Measurements from ENCODE around the gene CDH16.
A peak's percentile ranks its signal among the peaks of the same experiment; 100 is the strongest.

CDH16 gene

GRCh38 chr16:66904428-66904845 lies 14.2 kb downstream of the CDH16 start:
- no peaks in the 10 kb centered on the region for H3K9me3 ChIP-seq (ENCODE audit: control insufficient read depth, insufficient read depth, low read depth, low read length)
- ChIA-PET POLR2A (interaction anchor here (0.7 kb wide), 1 partner anchor 8 kb away, joined by 3 read pairs; no protein-coding TSS in a partner anchor), CTCF (interaction anchor here (1.2 to 17.9 kb wide), 5 partner anchors 9 to 197 kb away, joined by 4 to 268 read pairs (median 10); partner anchors contain the start of genes CDH16, CES3 and RRAD)
- H3K4me3 ChIP-seq (ENCODE audit: low read depth, low read length) = no peak overlapping the region
- H3K4me1 ChIP-seq (ENCODE audit: control insufficient read depth, insufficient read depth, low read length) = peaks cover 17% of the 10 kb centered on the region
- no peak overlapping the region; the same call in 1 of the 2 replicates for H3K27ac ChIP-seq (ENCODE audit: extremely low read depth, low read depth, low read length)
- H3K36me3 ChIP-seq (ENCODE audit: control insufficient read depth in 2 of 2, insufficient read depth in 1 of 2, low read length in 2 of 2) = no peaks in the 10 kb centered on the region
- no peak for TF ChIP-seq PBX3 (CRISPR knock-in tag; IDR thresholded peaks at IDR 0.05)
- TF ChIP-seq ZNF350 (tag by site-specific recombination; IDR thresholded peaks at IDR 0.05) = no peak
- TF ChIP-seq ZIC2 (tag by site-specific recombination; IDR thresholded peaks at IDR 0.05) = peak; percentile 42

DNA sequence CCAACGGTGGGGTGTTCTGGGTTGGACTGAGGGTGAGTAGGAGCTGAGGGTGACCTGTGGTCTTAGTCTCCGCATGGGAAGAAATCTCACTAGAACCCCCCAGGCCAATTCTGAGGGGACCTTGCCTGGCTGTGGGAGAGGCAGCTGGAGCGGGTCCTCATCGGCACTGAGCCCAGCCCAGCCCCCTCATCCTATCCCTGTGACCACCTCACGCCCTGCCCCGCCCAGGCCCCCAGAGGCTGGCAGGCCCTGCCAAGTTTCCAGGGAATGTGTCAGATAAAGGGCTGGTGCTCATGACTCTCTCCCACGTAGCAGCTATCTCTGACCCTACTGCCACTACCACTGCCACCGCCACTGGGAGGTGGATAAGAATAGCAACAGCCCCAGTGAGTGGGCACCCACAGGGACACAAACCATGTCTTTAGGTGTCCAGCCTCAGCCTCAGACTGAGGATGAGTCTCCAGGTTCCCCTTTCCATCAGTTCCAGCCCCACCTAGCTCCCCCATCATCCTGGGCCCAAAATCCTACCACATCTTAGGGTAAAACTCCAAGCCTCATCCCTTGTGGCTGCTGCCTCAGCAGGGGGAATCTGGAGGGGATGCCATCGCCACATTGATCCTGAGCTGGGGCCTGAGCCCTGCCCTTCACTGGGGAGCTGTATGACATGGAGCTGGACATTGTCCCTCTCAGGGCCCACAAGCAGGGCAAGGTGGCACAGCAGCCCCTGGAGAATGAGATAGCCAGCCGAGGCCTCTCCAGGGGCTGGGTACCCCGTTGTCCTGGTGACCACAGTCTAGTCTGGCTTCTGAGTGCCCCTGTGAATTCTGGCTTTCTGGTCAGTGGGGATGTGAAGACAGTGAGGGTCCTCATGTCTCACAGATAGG lies 14.9 kb downstream of the CDH16 start:
- Histone ChIP-seq H3K36me3 (ENCODE audit: control insufficient read depth in 2 of 2, insufficient read depth in 1 of 2, low read length in 2 of 2) (no peaks in the 10 kb centered on the region), H3K4me3 (ENCODE audit: low read depth, low read length) (no peak overlapping the region), H3K27ac (ENCODE audit: extremely low read depth, low read depth, low read length) (no peak overlapping the region), H3K4me1 (ENCODE audit: control insufficient read depth, insufficient read depth, low read length) (peaks cover 17% of the 10 kb centered on the region), H3K9me3 (ENCODE audit: control insufficient read depth, insufficient read depth, low read depth, low read length) (no peaks in the 10 kb centered on the region)
- TF ChIP-seq KLF1 (tag by site-specific recombination; IDR thresholded peaks at IDR 0.05) = peak; percentile 77
- no peak for TF ChIP-seq ZNF174 (tag by site-specific recombination; IDR thresholded peaks at IDR 0.05)
- TF ChIP-seq ZFHX2 (tag by site-specific recombination; conservative IDR thresholded peaks at IDR 0.05) = 0 out of 2 replicates have a peak, but pooled peaks have one; percentile 33
- TF ChIP-seq GLIS1 (tag by site-specific recombination; IDR thresholded peaks at IDR 0.05) = peak; percentile 44; the same call in 1 of the 2 replicates
- no peak for TF ChIP-seq ZNF366 (tag by site-specific recombination; conservative IDR thresholded peaks at IDR 0.05)
- peak; percentile 49 for TF ChIP-seq EGR2 (tag by site-specific recombination; IDR thresholded peaks at IDR 0.05; ENCODE audit: low read depth)
- ChIA-PET POLR2A (interaction anchor here (0.7 kb wide), 1 partner anchor 8 kb away, joined by 3 read pairs; no protein-coding TSS in a partner anchor), CTCF (interaction anchor here (0.9 to 17.9 kb wide), 5 partner anchors 9 to 198 kb away, joined by 3 to 268 read pairs (median 4); partner anchors contain the start of genes CDH16 and RRAD)

- TF ChIP-seq ZNF571 (tag by site-specific recombination; IDR thresholded peaks at IDR 0.05) (no peak), KLF16 (tag by site-specific recombination; IDR thresholded peaks at IDR 0.05) (no peak), ZNF423 (tag by site-specific recombination; IDR thresholded peaks at IDR 0.05) (no peak)
- peaks cover 17% of the 10 kb centered on the region for H3K4me1 ChIP-seq (ENCODE audit: control insufficient read depth, insufficient read depth, low read length)
- POLR2A ChIA-PET = no interaction called here
- no peaks in the 10 kb centered on the region for H3K9me3 ChIP-seq (ENCODE audit: control insufficient read depth, insufficient read depth, low read depth, low read length)
- H3K36me3 ChIP-seq (ENCODE audit: control insufficient read depth in 2 of 2, insufficient read depth in 1 of 2, low read length in 2 of 2) = no peaks in the 10 kb centered on the region
- no peak overlapping the region for H3K4me3 ChIP-seq (ENCODE audit: low read depth, low read length)
- no peak overlapping the region for H3K27ac ChIP-seq (ENCODE audit: extremely low read depth, low read depth, low read length)
- CTCF ChIA-PET = interaction anchor here (0.9 to 17.9 kb wide), 2 partner anchors 19 to 51 kb away, joined by 3 to 268 read pairs; partner anchors contain the start of genes CDH16 and RRAD
These were observed 15.8 kb downstream of the CDH16 start for GRCh38 chr16:66902648-66903543.

DNA sequence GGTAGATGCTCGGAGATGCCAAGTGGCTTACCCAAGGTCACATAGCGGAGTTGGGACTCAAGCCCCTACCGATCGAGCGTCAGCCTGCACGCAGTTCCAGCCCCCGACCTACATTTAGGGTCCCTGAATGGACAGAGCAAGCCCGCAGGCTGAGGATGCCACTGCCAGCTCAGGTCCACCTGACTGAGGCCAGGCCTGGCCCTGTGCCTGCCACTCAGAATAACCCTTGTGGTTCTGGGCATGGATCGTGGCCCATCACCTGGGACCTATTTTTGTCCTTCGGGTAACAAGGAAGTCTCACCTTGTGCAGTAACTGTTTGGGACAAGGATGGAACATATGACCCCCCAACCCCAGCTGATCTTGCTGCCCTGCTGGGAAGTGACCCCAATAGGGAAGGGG lies 17.1 kb downstream of the CDH16 start:
- no peaks in the 10 kb centered on the region for H3K36me3 ChIP-seq (ENCODE audit: control insufficient read depth in 2 of 2, insufficient read depth in 1 of 2, low read length in 2 of 2)
- H3K4me3 ChIP-seq (ENCODE audit: low read depth, low read length) = no peak overlapping the region
- H3K9me3 ChIP-seq (ENCODE audit: control insufficient read depth, insufficient read depth, low read depth, low read length) = no peaks in the 10 kb centered on the region
- peaks cover 17% of the 10 kb centered on the region for H3K4me1 ChIP-seq (ENCODE audit: control insufficient read depth, insufficient read depth, low read length)
- CTCF ChIA-PET = interaction anchor here (0.9 to 17.9 kb wide), 2 partner anchors 20 to 31 kb away, joined by 3 to 268 read pairs; partner anchors contain the start of genes CDH16 and RRAD
- H3K27ac ChIP-seq (ENCODE audit: extremely low read depth, low read depth, low read length) = no peak overlapping the region
- POLR2A ChIA-PET = interaction anchor here (2.0 kb wide), 1 partner anchor 42 kb away, joined by 8 read pairs; no protein-coding TSS in a partner anchor
- TF ChIP-seq ZNF114 (tag by site-specific recombination; IDR thresholded peaks at IDR 0.05) = no peak
- no peak for TF ChIP-seq ZNF24 (tag by site-specific recombination; IDR thresholded peaks at IDR 0.05)
- TF ChIP-seq ZNF121 (tag by site-specific recombination; IDR thresholded peaks at IDR 0.05) = no peak
- TF ChIP-seq, protein P1, sequence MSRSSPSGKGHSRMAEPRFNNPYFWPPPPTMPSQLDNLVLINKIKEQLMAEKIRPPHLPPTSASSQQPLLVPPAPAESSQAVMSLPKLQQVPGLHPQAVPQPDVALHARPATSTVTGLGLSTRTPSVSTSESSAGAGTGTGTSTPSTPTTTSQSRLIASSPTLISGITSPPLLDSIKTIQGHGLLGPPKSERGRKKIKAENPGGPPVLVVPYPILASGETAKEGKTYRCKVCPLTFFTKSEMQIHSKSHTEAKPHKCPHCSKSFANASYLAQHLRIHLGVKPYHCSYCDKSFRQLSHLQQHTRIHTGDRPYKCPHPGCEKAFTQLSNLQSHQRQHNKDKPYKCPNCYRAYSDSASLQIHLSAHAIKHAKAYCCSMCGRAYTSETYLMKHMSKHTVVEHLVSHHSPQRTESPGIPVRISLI (tag by site-specific recombination; IDR thresholded peaks at IDR 0.05) = no peak
- TF ChIP-seq ZNF596 (tag by site-specific recombination; IDR thresholded peaks at IDR 0.05) = no peak
- no peak for TF ChIP-seq ZNF426 (tag by site-specific recombination; IDR thresholded peaks at IDR 0.05)
- TF ChIP-seq ZNF324 (tag by site-specific recombination; IDR thresholded peaks at IDR 0.05) = no peak
- no peak for TF ChIP-seq ZNF660 (tag by site-specific recombination; IDR thresholded peaks at IDR 0.05)
- TF ChIP-seq BCL11A (tag by site-specific recombination; IDR thresholded peaks at IDR 0.05; ENCODE audit: low read depth) = no peak
- no peak for TF ChIP-seq ZNF629 (tag by site-specific recombination; IDR thresholded peaks at IDR 0.05)
- TF ChIP-seq HOXA7 (CRISPR knock-in tag; IDR thresholded peaks at IDR 0.05; ENCODE audit: borderline replicate concordance) = no peak
- TF ChIP-seq ZNF501 (tag by site-specific recombination; IDR thresholded peaks at IDR 0.05) = no peak
- TF ChIP-seq ZNF837 (tag by site-specific recombination; IDR thresholded peaks at IDR 0.05) = no peak

Data from HEK293 (cell line).